OCI-LY3 (cell line): ENCODE results near the gene EVX2.

ENCODE experiments used
- H2AFZ ChIP-seq: fragments of 200-600, 300-600 bp; shearing (Covaris generic); 2 replicates; pipeline ENCODE4 v1.6.0; 2014; ENCODE audit warnings: antibody characterized with exemption, low read depth, low read length
- H3K27ac ChIP-seq: fragments of 200-600, 300-600 bp; sonication (generic); 2 replicates; pipeline ENCODE4 v1.5.1; 2014; ENCODE audit warnings: mild to moderate bottlenecking, low read length, moderate library complexity, mixed read lengths
- H3K27me3 ChIP-seq: fragments of 200-600, 300-600 bp; sonication (generic); 2 replicates; pipeline ENCODE4 v1.6.1; 2014; ENCODE audit warnings: low read depth, low read length, mixed read lengths
- H3K36me3 ChIP-seq: fragments of 200-600, 300-600 bp; sonication (generic); replicated peaks from 2 replicates; pipeline ENCODE3; 2014; ENCODE audit warnings: low read depth, low read length, mixed read lengths
- H3K4me1 ChIP-seq: fragments of 300-600, 200-600 bp; sonication (generic); 2 replicates; pipeline ENCODE4 v1.6.1; 2014; ENCODE audit warnings: low read length, mixed read lengths
- H3K4me2 ChIP-seq: fragments of 200-600, 300-600 bp; sonication (generic); 2 replicates; pipeline ENCODE4 v1.6.1; 2014; ENCODE audit warnings: low read length, mixed read lengths
- H3K4me3 ChIP-seq: fragments of 300-600, 200-600 bp; sonication (generic); 2 replicates; pipeline ENCODE4 v1.5.1; 2014; ENCODE audit warnings: antibody characterized with exemption, mild to moderate bottlenecking, low read length, moderate library complexity
- H3K79me2 ChIP-seq: fragments of 300-600, 200-600 bp; shearing (Covaris generic); 2 replicates; pipeline ENCODE4 v1.6.1; 2014; ENCODE audit warnings: mild to moderate bottlenecking, low read length, mixed read lengths
- H3K9ac ChIP-seq: fragments of 300-600, 200-600 bp; shearing (Covaris generic); 2 replicates; pipeline ENCODE4 v1.6.0; 2014; ENCODE audit warnings: mild to moderate bottlenecking, low read length, moderate library complexity
- H3K9me3 ChIP-seq: fragments of 200-600, 300-600 bp; shearing (Covaris generic); 2 replicates; pipeline ENCODE4 v1.6.1; 2014; ENCODE audit warnings: low read length, mixed read lengths; ENCODE audit not compliant: insufficient read depth
- H4K20me1 ChIP-seq: fragments of 200-600, 300-600 bp; sonication (generic); 2 replicates; pipeline ENCODE4 v1.6.1; 2016; ENCODE audit warnings: low read length, mixed read lengths; ENCODE audit not compliant: insufficient read depth
- CTCF ChIP-seq: fragments of 200-600, 300-600 bp; sonication (generic); IDR thresholded peaks from 2 replicates; pipeline ENCODE4 v1.5.1; 2014; ENCODE audit warnings: antibody characterized with exemption, low read length, low read depth
- EZH2phosphoT487 ChIP-seq: fragments of 200-600 bp; shearing (Covaris generic); IDR thresholded peaks from 2 replicates; pipeline ENCODE4 v1.6.1; 2018; ENCODE audit warnings: antibody characterized with exemption, mixed run types, low read depth

EVX2 gene

GRCh38 chr2:176101216-176101830 lies 17.6 kb upstream of the EVX2 start:
- Histone ChIP-seq H3K79me2 (no peaks in the 10 kb centered on the region), H2AFZ (no peak overlapping the region), H4K20me1 (no peaks in the 10 kb centered on the region), H3K9me3 (no peaks in the 10 kb centered on the region), H3K4me2 (no peak overlapping the region), H3K36me3 (no peaks in the 10 kb centered on the region), H3K4me1 (peaks cover 15% of the 10 kb centered on the region), H3K9ac (no peak overlapping the region), H3K4me3 (no peak overlapping the region), H3K27ac (no peak overlapping the region), H3K27me3 (no peaks in the 10 kb centered on the region)
- TF ChIP-seq EZH2phosphoT487: no peak
- TF ChIP-seq CTCF: no peak

- Histone ChIP-seq H3K4me2 (no peak overlapping the region), H2AFZ (no peak overlapping the region), H3K27me3 (no peaks in the 10 kb centered on the region), H3K79me2 (no peaks in the 10 kb centered on the region), H3K4me3 (no peak overlapping the region), H3K36me3 (no peaks in the 10 kb centered on the region), H3K4me1 (peaks cover 13% of the 10 kb centered on the region), H4K20me1 (no peaks in the 10 kb centered on the region), H3K9me3 (no peaks in the 10 kb centered on the region), H3K27ac (no peak overlapping the region), H3K9ac (no peak overlapping the region)
- TF ChIP-seq CTCF (no peak), EZH2phosphoT487 (no peak)
These were observed 16.9 kb upstream of the EVX2 start for GRCh38 chr2:176100547-176101140.

- Histone ChIP-seq H4K20me1 (no peaks in the 10 kb centered on the region), H3K4me3 (no peak within 1 kb of the TSS), H2AFZ (no peak within 1 kb of the TSS), H3K9ac (no peak within 1 kb of the TSS), H3K79me2 (no peaks in the 10 kb centered on the region), H3K27me3 (no peaks in the 10 kb centered on the region), H3K27ac (no peak within 1 kb of the TSS), H3K4me1 (peaks cover 13% of the 10 kb centered on the region), H3K4me2 (no peak within 1 kb of the TSS), H3K36me3 (no peaks in the 10 kb centered on the region), H3K9me3 (no peaks in the 10 kb centered on the region)
- TF ChIP-seq EZH2phosphoT487 (no peak), CTCF (no peak)
These were observed 16.2 kb upstream of the EVX2 start, which contains the start of gene HOXD12 for GRCh38 chr2:176099728-176100546. Gene HOXD12 (plus strand): TSS chr2:176099795. CDS start chr2:176099802, 7 bp downstream.

- Histone ChIP-seq H3K4me3 (no peak overlapping the region), H3K79me2 (no peaks in the 10 kb centered on the region), H2AFZ (no peak overlapping the region), H4K20me1 (no peaks in the 10 kb centered on the region), H3K4me1 (peaks cover 7% of the 10 kb centered on the region), H3K27me3 (no peaks in the 10 kb centered on the region), H3K27ac (no peak overlapping the region), H3K36me3 (no peaks in the 10 kb centered on the region), H3K9me3 (no peaks in the 10 kb centered on the region), H3K4me2 (no peak overlapping the region), H3K9ac (no peak overlapping the region)
- TF ChIP-seq EZH2phosphoT487: no peak
- TF ChIP-seq CTCF: no peak
These were observed 15.5 kb upstream of the EVX2 start for GRCh38 chr2:176099159-176099727.
